Activated T-cell treated with anti-CD3 and anti-CD28 coated beads for 24 hours (primary cell): ENCODE measurements around the gene CCDC198.

Experiments
- DNase-seq: peaks from one replicate; pipeline ENCODE4 v3.0.0-alpha.2; 2020; ENCODE audit warnings: low read depth

The CCDC198 gene

GRCh38 chr14:57464008-57464730 is 29.5 kb downstream of the CCDC198 start:
- DNase-seq: no peak

GRCh38 chr14:57462551-57462950 is 31.1 kb downstream of the CCDC198 start:
- no peak for DNase-seq

GRCh38 chr14:57461777-57462320 is 31.8 kb downstream of the CCDC198 start:
- no peak for DNase-seq

GRCh38 chr14:57435923-57436322 is 57.7 kb downstream of the CCDC198 start:
- DNase-seq: no peak

GRCh38 chr14:57420986-57421385 is 72.7 kb downstream of the CCDC198 start:
- no peak for DNase-seq

GRCh38 chr14:57420033-57420432 is 73.6 kb downstream of the CCDC198 start:
- no peak for DNase-seq
